Medulla oblongata (tissue), 1 donor: Measurements from ENCODE around the gene LRCH1.

ENCODE experiments used
- DNase-seq: peaks from one replicate; pipeline ENCODE4 v3.0.0-alpha.2; 2015; ENCODE audit errors: extremely low spot score

Gene LRCH1

GRCh38 chr13:46535825-46536224, 17.1 kb upstream of the LRCH1 start:
- no peak for DNase-seq

- DNase-seq: no peak
These were observed 16.6 kb upstream of the LRCH1 start for GRCh38 chr13:46536341-46536740.

GRCh38 chr13:46539231-46539630, 13.7 kb upstream of the LRCH1 start:
- DNase-seq: no peak

- no peak for DNase-seq
These were observed 11.8 kb upstream of the LRCH1 start for GRCh38 chr13:46541210-46541609.

GRCh38 chr13:46542833-46543232, 10.1 kb upstream of the LRCH1 start:
- no peak for DNase-seq

GRCh38 chr13:46543287-46543686, 9.7 kb upstream of the LRCH1 start:
- no peak for DNase-seq

- no peak for DNase-seq
These were observed 8.8 kb upstream of the LRCH1 start for GRCh38 chr13:46544208-46544607.

GRCh38 chr13:46544811-46545210, 8.2 kb upstream of the LRCH1 start:
- DNase-seq: no peak

- no peak for DNase-seq
These were observed 6.7 kb upstream of the LRCH1 start for GRCh38 chr13:46546084-46546768.

GRCh38 chr13:46550822-46551221, 2.1 kb upstream of the LRCH1 start:
- DNase-seq: no peak

GRCh38 chr13:46551410-46552302, 1.3 kb upstream of the LRCH1 start:
- DNase-seq: peak; percentile 81

GRCh38 chr13:46552303-46552682, 677 bp upstream of the LRCH1 start:
- peak; percentile 21 for DNase-seq

- DNase-seq: no peak
These were observed 533 bp downstream of the LRCH1 start for GRCh38 chr13:46553521-46553885.

- peak; percentile 70 for DNase-seq
These were observed 1.2 kb downstream of the LRCH1 start for GRCh38 chr13:46553886-46554858.

- no peak for DNase-seq
These were observed 2.0 kb downstream of the LRCH1 start for GRCh38 chr13:46554951-46555350.

GRCh38 chr13:46555722-46556417, 2.9 kb downstream of the LRCH1 start:
- no peak for DNase-seq

GRCh38 chr13:46556418-46556779, 3.4 kb downstream of the LRCH1 start:
- no peak for DNase-seq

- DNase-seq: no peak
These were observed 6.4 kb downstream of the LRCH1 start for GRCh38 chr13:46559272-46559805.

GRCh38 chr13:46560778-46561177, 7.8 kb downstream of the LRCH1 start:
- DNase-seq: no peak

GRCh38 chr13:46561286-46561685, 8.3 kb downstream of the LRCH1 start:
- DNase-seq: no peak

- DNase-seq: no peak
These were observed 8.7 kb downstream of the LRCH1 start for GRCh38 chr13:46561691-46562090.
